Placental epithelial cell (primary cell): ENCODE results near the gene ELOVL5. TPM values are rescaled to one million over a fixed set of nuclear protein-coding genes. Genes with fewer than 3 reads are reported as not detected.
A peak's percentile ranks its signal among the peaks of the same experiment; 100 is the strongest.

ENCODE experiments used
- small RNA-seq: library from RNA; depleted of rRNA; stranded (forward); fragments of <200 nt; gene quantifications from one replicate; pipeline ENCODE3, GENCODE V24; 2012
- total RNA-seq: library from RNA; depleted of rRNA; stranded (reverse); fragments of >200 nt; gene quantifications from 2 replicates; pipeline ENCODE4 v1.2.3, GENCODE V29; 2012

Gene ELOVL5, protein sequence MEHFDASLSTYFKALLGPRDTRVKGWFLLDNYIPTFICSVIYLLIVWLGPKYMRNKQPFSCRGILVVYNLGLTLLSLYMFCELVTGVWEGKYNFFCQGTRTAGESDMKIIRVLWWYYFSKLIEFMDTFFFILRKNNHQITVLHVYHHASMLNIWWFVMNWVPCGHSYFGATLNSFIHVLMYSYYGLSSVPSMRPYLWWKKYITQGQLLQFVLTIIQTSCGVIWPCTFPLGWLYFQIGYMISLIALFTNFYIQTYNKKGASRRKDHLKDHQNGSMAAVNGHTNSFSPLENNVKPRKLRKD
- 131 and 143 TPM in 2 replicates for total RNA-seq

DNA sequence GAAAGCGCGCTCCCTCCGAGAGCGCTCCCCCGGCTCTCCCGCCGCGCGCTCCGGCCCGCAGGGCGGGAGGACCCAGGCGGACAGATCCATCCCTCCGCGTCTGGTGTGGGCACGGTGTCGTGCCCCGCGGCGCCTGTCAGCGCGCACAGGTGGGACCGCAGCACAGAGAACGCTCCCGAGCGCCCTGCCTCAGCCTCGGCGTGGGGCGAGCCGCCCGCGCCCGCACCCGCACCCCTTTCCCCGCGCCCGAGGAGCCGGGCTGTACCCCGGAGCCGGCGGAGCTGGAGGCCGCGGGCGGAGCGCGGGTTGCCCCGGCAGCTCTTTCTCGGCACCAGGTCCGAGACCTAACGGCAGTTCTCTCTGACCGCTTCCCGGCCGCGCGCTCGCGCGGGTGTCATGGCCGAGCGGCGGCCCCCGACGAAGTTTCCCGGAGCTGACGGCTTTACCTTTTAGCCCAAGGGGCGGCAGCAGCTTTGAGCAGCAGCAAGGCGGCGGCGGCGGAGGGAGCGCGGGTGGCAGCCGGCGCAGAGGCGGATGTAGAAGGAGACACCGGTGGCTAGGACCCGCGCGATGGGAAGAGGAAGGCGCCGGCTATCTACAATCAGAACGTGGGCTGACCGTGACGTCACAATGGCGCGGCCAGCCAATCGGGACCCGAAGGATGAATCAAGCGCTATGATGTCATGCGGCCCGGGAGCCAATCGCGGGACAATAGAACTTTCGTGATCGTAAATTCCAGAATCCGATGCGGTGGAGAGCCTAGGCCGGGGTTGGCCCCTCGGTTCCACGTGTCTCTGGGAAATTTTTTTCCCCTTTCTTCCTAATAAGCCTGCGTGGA is at the start of gene ELOVL5:
Gene ELOVL5, minus strand, starts transcription at position 580 of the 838 bp plus-strand sequence. CDS start 53,251 bp downstream, outside the sequence.

Small RNA genes lying within 50 kb of the gene (small RNA-seq; reads per million reads assigned to genes)
- gene MIR5685 (not detected), gene RNU1-136P (1.3 reads per million, percentile 66 among the genes with 10 or more reads in this experiment)

Other genes starting within 250 kb of the ELOVL5 start
- gene GCM1, start 200.1 kb downstream of the ELOVL5 start, total RNA-seq, result not detected in 2 replicates
- gene GCLC, start 196.2 kb upstream of the ELOVL5 start, total RNA-seq, result 11.4 and 15.9 TPM in 2 replicates